RWPE2 (cell line): Measurements from ENCODE around the gene P4HB.

ENCODE experiments used
- ATAC-seq: fragments of 200-7000 bp; cut with Tn5 transposase; 3 replicates; pipeline ENCODE4 v1.9.1; 2021; ENCODE audit warnings: low read depth
- DNase-seq: peaks from one replicate; pipeline ENCODE4 v3.0.0-alpha.2; 2020; ENCODE audit warnings: low spot score
- H3K27ac ChIP-seq: fragments of 450-650 bp; 2 replicates; pipeline ENCODE4 v1.5.1; 2017; ENCODE audit warnings: mild to moderate bottlenecking; ENCODE audit not compliant: poor library complexity, severe bottlenecking
- H3K27me3 ChIP-seq: fragments of 250-450 bp; sonication (Bioruptor Pico); 2 replicates; pipeline ENCODE4 v1.5.1; 2021; ENCODE audit warnings: mild to moderate bottlenecking, moderate library complexity; ENCODE audit not compliant: insufficient read depth, poor library complexity, severe bottlenecking
- H3K36me3 ChIP-seq: fragments of 250-450 bp; sonication (Bioruptor Pico); 2 replicates; pipeline ENCODE4 v1.5.1; 2020; ENCODE audit warnings: low read depth, mild to moderate bottlenecking, moderate library complexity
- H3K4me1 ChIP-seq: fragments of 250-450 bp; sonication (Bioruptor Pico); 2 replicates; pipeline ENCODE4 v1.5.1; 2021; ENCODE audit warnings: mild to moderate bottlenecking, moderate library complexity; ENCODE audit not compliant: insufficient read depth, poor library complexity, severe bottlenecking
- H3K4me3 ChIP-seq: fragments of 250-450 bp; sonication (Bioruptor Pico); 2 replicates; pipeline ENCODE4 v1.5.1; 2021; ENCODE audit warnings: mild to moderate bottlenecking, moderate library complexity; ENCODE audit not compliant: severe bottlenecking
- H3K9me3 ChIP-seq: fragments of 250-450 bp; sonication (Bioruptor Pico); 2 replicates; pipeline ENCODE4 v1.5.1; 2021; ENCODE audit warnings: mild to moderate bottlenecking, moderate library complexity; ENCODE audit not compliant: severe bottlenecking
- TF ChIP-seq, protein P1 (sequence below): fragments of 450-650 bp; IDR thresholded peaks from one replicate; pipeline ENCODE4 v1.5.1; 2017; ENCODE audit warnings: mild to moderate bottlenecking, moderate library complexity; ENCODE audit not compliant: poor library complexity, severe bottlenecking

The P4HB gene

DNA sequence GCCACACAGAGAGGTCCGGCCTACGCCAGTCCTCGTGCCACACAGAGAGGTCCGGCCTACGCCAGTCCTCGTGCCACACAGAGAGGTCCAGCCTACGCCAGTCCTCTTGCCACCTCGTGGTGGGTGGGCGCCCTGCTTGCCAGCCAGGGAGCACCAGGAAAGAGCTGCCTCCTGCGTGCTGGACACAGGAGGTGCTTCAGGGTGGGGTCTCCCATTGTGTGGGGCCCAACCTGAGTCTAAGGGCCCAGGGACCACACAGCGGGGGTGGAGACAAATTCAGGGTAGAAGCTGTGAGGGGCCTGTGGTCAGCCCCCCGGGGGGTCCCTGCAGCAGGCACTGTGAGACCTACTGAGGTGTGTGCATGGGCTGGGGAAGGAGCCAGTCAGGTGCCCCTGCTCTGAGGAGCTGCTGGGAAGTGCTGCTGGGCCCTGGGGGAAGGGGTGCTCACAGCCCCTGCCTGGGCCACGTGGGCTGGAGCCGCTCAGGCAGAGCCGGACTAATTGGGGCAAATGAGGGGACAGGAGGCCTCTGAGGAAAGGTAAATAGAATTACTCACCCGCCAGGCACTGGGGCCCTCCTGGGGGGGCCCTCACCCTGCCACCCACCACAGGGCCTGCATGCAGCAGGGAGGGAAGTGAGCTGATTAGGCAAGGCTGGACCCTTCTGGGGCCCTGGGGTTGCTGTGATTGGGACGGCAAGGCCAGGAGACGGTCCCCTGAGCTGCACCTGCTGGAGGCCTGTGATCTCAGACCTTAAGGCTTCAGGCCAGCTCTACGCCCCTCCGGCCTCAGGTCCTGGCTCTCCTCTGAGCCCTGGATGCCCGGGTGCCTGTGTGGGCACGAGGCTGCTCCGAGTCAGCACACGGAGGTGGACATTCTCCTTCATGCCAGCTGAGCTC lies 45.3 kb downstream of the P4HB start:
- H3K27ac ChIP-seq: no peak overlapping the region
- TF ChIP-seq, protein P1, sequence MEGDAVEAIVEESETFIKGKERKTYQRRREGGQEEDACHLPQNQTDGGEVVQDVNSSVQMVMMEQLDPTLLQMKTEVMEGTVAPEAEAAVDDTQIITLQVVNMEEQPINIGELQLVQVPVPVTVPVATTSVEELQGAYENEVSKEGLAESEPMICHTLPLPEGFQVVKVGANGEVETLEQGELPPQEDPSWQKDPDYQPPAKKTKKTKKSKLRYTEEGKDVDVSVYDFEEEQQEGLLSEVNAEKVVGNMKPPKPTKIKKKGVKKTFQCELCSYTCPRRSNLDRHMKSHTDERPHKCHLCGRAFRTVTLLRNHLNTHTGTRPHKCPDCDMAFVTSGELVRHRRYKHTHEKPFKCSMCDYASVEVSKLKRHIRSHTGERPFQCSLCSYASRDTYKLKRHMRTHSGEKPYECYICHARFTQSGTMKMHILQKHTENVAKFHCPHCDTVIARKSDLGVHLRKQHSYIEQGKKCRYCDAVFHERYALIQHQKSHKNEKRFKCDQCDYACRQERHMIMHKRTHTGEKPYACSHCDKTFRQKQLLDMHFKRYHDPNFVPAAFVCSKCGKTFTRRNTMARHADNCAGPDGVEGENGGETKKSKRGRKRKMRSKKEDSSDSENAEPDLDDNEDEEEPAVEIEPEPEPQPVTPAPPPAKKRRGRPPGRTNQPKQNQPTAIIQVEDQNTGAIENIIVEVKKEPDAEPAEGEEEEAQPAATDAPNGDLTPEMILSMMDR: no peak
- no peaks in the 10 kb centered on the region for H3K27me3 ChIP-seq
- no peak overlapping the region for H3K4me3 ChIP-seq
- DNase-seq: peak; percentile 53
- peak; percentile 19; the same call in 2 of the 3 replicates for ATAC-seq
- H3K36me3 ChIP-seq: no peaks in the 10 kb centered on the region
- no peaks in the 10 kb centered on the region for H3K4me1 ChIP-seq
- no peaks in the 10 kb centered on the region for H3K9me3 ChIP-seq

DNA sequence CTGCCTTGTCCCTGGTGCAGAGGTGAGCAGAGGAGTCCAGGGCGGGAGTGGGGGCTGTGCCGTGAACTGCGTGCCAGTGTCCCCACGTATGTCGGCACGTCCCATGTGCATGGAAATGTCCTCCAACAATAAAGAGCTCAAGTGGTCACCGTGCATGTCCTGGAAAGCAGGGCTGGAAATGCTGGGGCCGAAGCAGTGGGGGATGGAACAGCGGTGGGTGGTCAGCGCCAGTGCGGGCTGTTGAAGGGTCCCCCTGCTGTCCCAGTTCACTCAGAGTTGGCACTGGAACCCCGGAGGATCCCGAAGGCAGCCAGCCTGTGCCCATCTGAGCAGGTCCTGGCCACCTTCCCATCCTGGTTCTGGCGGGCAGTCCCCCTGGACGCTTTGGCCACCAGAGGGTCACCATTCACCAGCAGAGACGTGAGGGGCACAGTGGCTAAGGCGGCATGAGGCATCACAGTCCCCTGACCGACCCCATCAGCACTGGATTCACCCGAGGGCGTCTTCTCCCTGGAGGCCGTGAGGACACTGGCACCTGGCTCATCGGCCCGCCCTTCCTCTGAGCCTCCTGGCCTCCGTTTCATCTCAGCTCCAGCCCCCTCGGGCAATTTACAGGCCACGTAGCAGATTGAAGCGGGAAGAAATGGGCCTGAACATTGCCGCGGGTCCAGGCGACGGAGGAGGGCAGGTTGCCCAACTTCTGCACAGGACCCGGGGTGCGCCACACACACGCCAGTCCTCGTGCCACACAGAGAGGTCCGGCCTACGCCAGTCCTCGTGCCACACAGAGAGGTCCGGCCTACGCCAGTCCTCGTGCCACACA lies 46.3 kb downstream of the P4HB start:
- no peaks in the 10 kb centered on the region for H3K9me3 ChIP-seq
- H3K27ac ChIP-seq: no peak overlapping the region
- peak; percentile 69 for DNase-seq
- ATAC-seq: no peak
- no peaks in the 10 kb centered on the region for H3K36me3 ChIP-seq
- TF ChIP-seq, protein P1: no peak
- H3K4me1 ChIP-seq: no peaks in the 10 kb centered on the region
- no peaks in the 10 kb centered on the region for H3K27me3 ChIP-seq
- no peak overlapping the region for H3K4me3 ChIP-seq

- no peak overlapping the region for H3K27ac ChIP-seq
- H3K4me1 ChIP-seq: no peaks in the 10 kb centered on the region
- ATAC-seq: no peak
- no peaks in the 10 kb centered on the region for H3K9me3 ChIP-seq
- no peak for DNase-seq
- no peak overlapping the region for H3K4me3 ChIP-seq
- TF ChIP-seq, protein P1: no peak
- H3K36me3 ChIP-seq: no peaks in the 10 kb centered on the region
- peaks cover 5% of the 10 kb centered on the region for H3K27me3 ChIP-seq
These were observed 47.0 kb downstream of the P4HB start for GRCh38 chr17:81813371-81813684.

GRCh38 chr17:81812571-81813370 lies 47.6 kb downstream of the P4HB start:
- Histone ChIP-seq H3K9me3 (no peaks in the 10 kb centered on the region), H3K4me3 (no peak overlapping the region), H3K27ac (no peak overlapping the region), H3K27me3 (peaks cover 10% of the 10 kb centered on the region), H3K4me1 (no peaks in the 10 kb centered on the region), H3K36me3 (no peaks in the 10 kb centered on the region)
- peak; percentile 71 for DNase-seq
- TF ChIP-seq, protein P1: no peak
- no peak for ATAC-seq
